ENCODE measurements around the gene ADD2. TPM values are rescaled to one million over a fixed set of nuclear protein-coding genes. Genes with fewer than 3 reads are reported as not detected.

ADD2 gene
- total RNA-seq, 1 donor from 2014 or later: 45.3 TPM

- no peak for DNase-seq (ENCODE audit: low spot score)
- TF ChIP-seq EZH2phosphoT487 (IDR thresholded peaks at IDR 0.05): no peak
- TF ChIP-seq CTCF (IDR thresholded peaks at IDR 0.05): no peak
- no peak for TF ChIP-seq EZH2 (IDR thresholded peaks at IDR 0.05)
- Histone ChIP-seq H3K27me3 (no peaks in the 10 kb centered on the region), H4K20me1 (ENCODE audit: low read depth) (peaks cover 3% of the 10 kb centered on the region), H3K4me2 (no peak overlapping the region), H3K9ac (no peak overlapping the region), H2AFZ (replicated peaks) (no peak overlapping the region), H3K4me1 (peaks cover 5% of the 10 kb centered on the region), H3F3A (ENCODE audit: low read depth) (no peaks in the 10 kb centered on the region), H3K79me2 (ENCODE audit: low read depth) (no peaks in the 10 kb centered on the region), H3K9me3 (ENCODE audit: low read depth) (no peaks in the 10 kb centered on the region), H3K36me3 (no peaks in the 10 kb centered on the region), H3K27ac (no peak overlapping the region), H3K4me3 (no peak overlapping the region)
- Mint-ChIP-seq H3K27ac (no peak overlapping the region), H3K36me3 (peaks cover 38% of the 10 kb centered on the region), H3K27me3 (ENCODE audit: insufficient read depth, low read depth) (peaks cover 5% of the 10 kb centered on the region), H3K4me1 (peaks cover 14% of the 10 kb centered on the region), H3K4me3 (no peak overlapping the region), H3K9me3 (no peaks in the 10 kb centered on the region)
Measured at GRCh38 chr2:70690846-70691245, 77.2 kb downstream of the ADD2 start.

- no peaks in the 10 kb centered on the region for H3F3A ChIP-seq (ENCODE audit: low read depth)
- H3K4me1 ChIP-seq: peaks cover 5% of the 10 kb centered on the region
- Mint-ChIP-seq H3K27me3 (ENCODE audit: insufficient read depth, low read depth) (peaks cover 5% of the 10 kb centered on the region), H3K36me3 (peaks cover 30% of the 10 kb centered on the region), H3K4me3 (no peak overlapping the region), H3K27ac (no peak overlapping the region), H3K9me3 (no peaks in the 10 kb centered on the region), H3K4me1 (peaks cover 17% of the 10 kb centered on the region)
- DNase-seq (ENCODE audit: low spot score): no peak
- H3K27ac ChIP-seq: no peak overlapping the region
- no peaks in the 10 kb centered on the region for H3K79me2 ChIP-seq (ENCODE audit: low read depth)
- H3K27me3 ChIP-seq: no peaks in the 10 kb centered on the region
- no peak overlapping the region for H3K4me3 ChIP-seq
- H4K20me1 ChIP-seq (ENCODE audit: low read depth): peaks cover 3% of the 10 kb centered on the region
- H3K9ac ChIP-seq: no peak overlapping the region
- H3K4me2 ChIP-seq: no peak overlapping the region
- no peak overlapping the region for H2AFZ ChIP-seq (replicated peaks)
- no peaks in the 10 kb centered on the region for H3K9me3 ChIP-seq (ENCODE audit: low read depth)
- H3K36me3 ChIP-seq: no peaks in the 10 kb centered on the region
- TF ChIP-seq CTCF (IDR thresholded peaks at IDR 0.05) (no peak), EZH2phosphoT487 (IDR thresholded peaks at IDR 0.05) (no peak), EZH2 (IDR thresholded peaks at IDR 0.05) (no peak)
Measured at GRCh38 chr2:70688427-70688826, 79.6 kb downstream of the ADD2 start.

- DNase-seq (ENCODE audit: low spot score): no peak
- Histone ChIP-seq H3K9ac (no peak overlapping the region), H3F3A (ENCODE audit: low read depth) (no peaks in the 10 kb centered on the region), H2AFZ (replicated peaks) (no peak overlapping the region), H3K27me3 (no peaks in the 10 kb centered on the region), H3K36me3 (no peaks in the 10 kb centered on the region), H3K4me1 (peaks cover 5% of the 10 kb centered on the region), H3K27ac (no peak overlapping the region), H3K79me2 (ENCODE audit: low read depth) (no peaks in the 10 kb centered on the region), H4K20me1 (ENCODE audit: low read depth) (peaks cover 3% of the 10 kb centered on the region), H3K9me3 (ENCODE audit: low read depth) (no peaks in the 10 kb centered on the region), H3K4me2 (no peak overlapping the region), H3K4me3 (no peak overlapping the region)
- no peak for TF ChIP-seq EZH2phosphoT487 (IDR thresholded peaks at IDR 0.05)
- TF ChIP-seq EZH2 (IDR thresholded peaks at IDR 0.05): no peak
- no peak for TF ChIP-seq CTCF (IDR thresholded peaks at IDR 0.05)
- Mint-ChIP-seq H3K4me1 (peaks cover 17% of the 10 kb centered on the region), H3K27me3 (ENCODE audit: insufficient read depth, low read depth) (peaks cover 7% of the 10 kb centered on the region), H3K4me3 (no peak overlapping the region), H3K36me3 (peaks cover 25% of the 10 kb centered on the region), H3K9me3 (no peaks in the 10 kb centered on the region), H3K27ac (no peak overlapping the region)
Measured at GRCh38 chr2:70687461-70687795, 80.6 kb downstream of the ADD2 start.

Measured in neural progenitor cell (in vitro differentiated cells).